H9 (cell line): Measurements from ENCODE around the gene FRAS1. TPM values are rescaled to one million over a fixed set of nuclear protein-coding genes. Genes with fewer than 3 reads are reported as not detected.

Source experiments
- DNase-seq: peaks from one replicate; pipeline ENCODE4 v3.0.0-alpha.2; 2017
- H2AFZ ChIP-seq: one replicate; pipeline ENCODE4 v1.6.1; 2013; ENCODE audit warnings: mild to moderate bottlenecking, low read length, control low read depth, moderate library complexity
- H2AK5ac ChIP-seq: 2 replicates; pipeline ENCODE4 v1.6.1; 2013; ENCODE audit warnings: low read length, control low read depth, mixed read lengths; ENCODE audit not compliant: insufficient read length
- H2BK120ac ChIP-seq: one replicate; pipeline ENCODE4 v1.6.1; 2013; ENCODE audit warnings: low read depth, mild to moderate bottlenecking, low read length, control low read depth, inconsistent platforms; ENCODE audit not compliant: poor library complexity, severe bottlenecking
- H2BK12ac ChIP-seq: 2 replicates; pipeline ENCODE4 v1.6.1; 2013; ENCODE audit warnings: low read length, control low read depth, mixed read lengths, low read depth; ENCODE audit not compliant: insufficient read length
- H2BK15ac ChIP-seq: 2 replicates; pipeline ENCODE4 v1.6.1; 2013; ENCODE audit warnings: low read depth, low read length, control low read depth
- H2BK20ac ChIP-seq: one replicate; pipeline ENCODE4 v1.6.1; 2013; ENCODE audit warnings: low read depth, mild to moderate bottlenecking, low read length, control low read depth, inconsistent platforms; ENCODE audit not compliant: poor library complexity, severe bottlenecking
- H2BK5ac ChIP-seq: 2 replicates; pipeline ENCODE4 v1.6.1; 2013; ENCODE audit warnings: low read length, control low read depth, mixed read lengths; ENCODE audit not compliant: insufficient read length
- H3K14ac ChIP-seq: 2 replicates; pipeline ENCODE4 v1.6.1; 2013; ENCODE audit warnings: low read length, control low read depth; ENCODE audit not compliant: insufficient read depth
- H3K18ac ChIP-seq: 2 replicates; pipeline ENCODE4 v1.6.1; 2013; ENCODE audit warnings: low read depth, mild to moderate bottlenecking, mixed read lengths, low read length, control low read depth; ENCODE audit not compliant: insufficient read length
- H3K23ac ChIP-seq: 2 replicates; pipeline ENCODE4 v1.6.1; 2013; ENCODE audit warnings: low read length, control low read depth, mixed read lengths, low read depth; ENCODE audit not compliant: insufficient read length
- H3K23me2 ChIP-seq: 2 replicates; pipeline ENCODE4 v1.6.1; 2013; ENCODE audit warnings: low read depth, mild to moderate bottlenecking, mixed read lengths, low read length, control low read depth; ENCODE audit not compliant: insufficient read length, poor library complexity, severe bottlenecking
- H3K27ac ChIP-seq: 2 replicates; pipeline ENCODE4 v1.5.1; 2013; ENCODE audit warnings: low read length, control low read depth, mixed read lengths, low read depth; ENCODE audit not compliant: insufficient read length
- H3K27me3 ChIP-seq: 2 replicates; pipeline ENCODE4 v1.6.1; 2013; ENCODE audit warnings: low read length, control low read depth, inconsistent platforms; ENCODE audit not compliant: insufficient read depth
- H3K4ac ChIP-seq: 2 replicates; pipeline ENCODE4 v1.6.1; 2013; ENCODE audit warnings: low read depth, mild to moderate bottlenecking, control low read depth, inconsistent platforms, low read length, moderate library complexity
- H3K4me1 ChIP-seq: 2 replicates; pipeline ENCODE4 v1.6.1; 2013; ENCODE audit warnings: low read length, control low read depth, inconsistent platforms; ENCODE audit not compliant: insufficient read depth
- H3K4me2 ChIP-seq: 2 replicates; pipeline ENCODE4 v1.6.1; 2013; ENCODE audit warnings: low read length, control low read depth, mixed read lengths; ENCODE audit not compliant: insufficient read length, insufficient read depth
- H3K56ac ChIP-seq: 2 replicates; pipeline ENCODE4 v1.6.1; 2013; ENCODE audit warnings: low read depth, mild to moderate bottlenecking, mixed read lengths, low read length, control low read depth; ENCODE audit not compliant: insufficient read length
- H3K79me1 ChIP-seq: 2 replicates; pipeline ENCODE4 v1.6.1; 2013; ENCODE audit warnings: low read depth, mild to moderate bottlenecking, moderate library complexity, low read length, control low read depth, inconsistent platforms; ENCODE audit not compliant: insufficient read depth, poor library complexity, severe bottlenecking
- H3K79me2 ChIP-seq: 2 replicates; pipeline ENCODE4 v1.6.1; 2013; ENCODE audit warnings: low read length, control low read depth, inconsistent platforms; ENCODE audit not compliant: insufficient read depth
- H3K9ac ChIP-seq: 2 replicates; pipeline ENCODE4 v1.6.1; 2013; ENCODE audit warnings: low read length, control low read depth, mixed read lengths; ENCODE audit not compliant: insufficient read length; ENCODE audit errors: extremely low read depth
- H3K9me3 ChIP-seq: one replicate; pipeline ENCODE4 v1.6.1; 2013; ENCODE audit warnings: low read depth, low read length, inconsistent platforms; ENCODE audit not compliant: control insufficient read depth
- H3T11ph ChIP-seq: one replicate; pipeline ENCODE4 v1.6.1; 2013; ENCODE audit warnings: mild to moderate bottlenecking, low read length, control low read depth, inconsistent platforms
- H4K20me1 ChIP-seq: one replicate; pipeline ENCODE4 v1.6.1; 2013; ENCODE audit not compliant: control insufficient read depth, insufficient read length, insufficient read depth
- H4K5ac ChIP-seq: 2 replicates; pipeline ENCODE4 v1.6.1; 2013; ENCODE audit warnings: low read depth, mild to moderate bottlenecking, mixed read lengths, low read length, control low read depth; ENCODE audit not compliant: insufficient read length
- H4K8ac ChIP-seq: replicated peaks from 2 replicates; pipeline ENCODE4 v1.6.1; 2013; ENCODE audit warnings: low read length, control low read depth, mixed read lengths, low read depth; ENCODE audit not compliant: insufficient read length
- H4K91ac ChIP-seq: 2 replicates; pipeline ENCODE4 v1.6.1; 2013; ENCODE audit warnings: low read depth, mild to moderate bottlenecking, moderate library complexity, mixed read lengths, low read length, control low read depth; ENCODE audit not compliant: insufficient read length
- H3K27ac Mint-ChIP-seq, 3 experiments: 2 replicates in 2 of 3; 3 replicates in 1 of 3; pipeline ENCODE4 v1.8.0; 2020 to 2021; ENCODE audit warnings: mixed read lengths in 3 of 3, mild to moderate bottlenecking in 1 of 3, moderate library complexity in 1 of 3
- H3K27me3 Mint-ChIP-seq: 2 replicates; pipeline ENCODE4 v1.8.0; 2021; ENCODE audit warnings: low read depth, mild to moderate bottlenecking, moderate library complexity, mixed read lengths
- H3K36me3 Mint-ChIP-seq, 3 experiments: 2 replicates in 2 of 3; 3 replicates in 1 of 3; pipeline ENCODE4 v1.8.0; 2020 to 2021; ENCODE audit warnings: low read depth in 3 of 3, mixed read lengths in 3 of 3; ENCODE audit not compliant: insufficient read depth in 1 of 3
- H3K4me1 Mint-ChIP-seq, 2 experiments: 2 replicates each; pipeline ENCODE4 v1.8.0; 2020; ENCODE audit warnings: mixed read lengths in 2 of 2
- H3K4me3 Mint-ChIP-seq, 2 experiments: 2 replicates in 1 of 2; 3 replicates in 1 of 2; pipeline ENCODE4 v1.8.0; 2020 to 2021; ENCODE audit warnings: mild to moderate bottlenecking in 2 of 2, mixed read lengths in 2 of 2, moderate library complexity in 1 of 2
- H3K9me3 Mint-ChIP-seq, 2 experiments: 2 replicates in 1 of 2; 3 replicates in 1 of 2; pipeline ENCODE4 v1.8.0; 2020; ENCODE audit warnings: mild to moderate bottlenecking in 2 of 2, mixed read lengths in 2 of 2, moderate library complexity in 1 of 2
- CTCF ChIP-seq: fragments of 200-600 bp; sonication (generic); conservative IDR thresholded peaks from 3 replicates; pipeline ENCODE4 v1.8.0; 2021; ENCODE audit warnings: antibody characterized with exemption, mild to moderate bottlenecking
- WGBS: extraction: QIAGEN DNeasy Blood & Tissue Kit; methylation state at CpG from one replicate; pipeline ENCODE4 v1.1.7; 2013; ENCODE audit warnings: missing lambda C conversion rate, low lambda C conversion rate, mixed read lengths; ENCODE audit not compliant: insufficient read length; ENCODE audit errors: extremely low coverage; 5-methylcytosine and 5-hydroxymethylcytosine counted together
- total RNA-seq: library from RNA; stranded (reverse); gene quantifications from 2 replicates; pipeline ENCODE4 v1.2.1, GENCODE V29; 2021

The FRAS1 gene
- total RNA-seq, 1 experiment from 2014 or later: 58.5 TPM

- no peak overlapping the region for H3K23ac ChIP-seq
- Mint-ChIP-seq H3K4me1 (peaks cover 3 to 4% of the 10 kb centered on the region in 2 experiments), H3K27ac (no peak overlapping the region), H3K4me3 (no peak overlapping the region), H3K9me3 (peaks cover 0 to 2% of the 10 kb centered on the region in 2 experiments; a peak in 1 of 5 replicates), H3K36me3 (peaks cover 0 to 8% (median 0%) of the 10 kb centered on the region in 3 experiments; a peak in 2 of 7 replicates), H3K27me3 (no peaks in the 10 kb centered on the region)
- TF ChIP-seq CTCF: no peak
- H4K5ac ChIP-seq: no peak overlapping the region
- no peaks in the 10 kb centered on the region for H3K79me2 ChIP-seq
- H3K14ac ChIP-seq: no peak overlapping the region
- no peaks in the 10 kb centered on the region for H4K20me1 ChIP-seq
- no peak overlapping the region for H2BK12ac ChIP-seq
- H2BK15ac ChIP-seq: no peak overlapping the region
- WGBS: no CpG with 5 or more reads among the region's 4 CpGs
- no peak overlapping the region for H3K56ac ChIP-seq
- H3K9me3 ChIP-seq: no peaks in the 10 kb centered on the region
- no peak overlapping the region for H2AFZ ChIP-seq
- H3K27me3 ChIP-seq: no peaks in the 10 kb centered on the region
- H3K18ac ChIP-seq: no peak overlapping the region
- H3K23me2 ChIP-seq: no peaks in the 10 kb centered on the region
- H3K4me1 ChIP-seq: no peaks in the 10 kb centered on the region
- no peak overlapping the region for H2BK20ac ChIP-seq
- no peak overlapping the region for H2BK120ac ChIP-seq
- H3T11ph ChIP-seq: no peak overlapping the region
- H3K9ac ChIP-seq: no peak overlapping the region
- no peak overlapping the region for H3K27ac ChIP-seq
- H3K79me1 ChIP-seq: no peaks in the 10 kb centered on the region
- no peak overlapping the region for H3K4ac ChIP-seq
- H4K91ac ChIP-seq: no peak overlapping the region
- no peak overlapping the region for H4K8ac ChIP-seq
- DNase-seq: no peak
- H2BK5ac ChIP-seq: no peak overlapping the region
- no peak overlapping the region for H2AK5ac ChIP-seq
- no peak overlapping the region for H3K4me2 ChIP-seq
Measured at GRCh38 chr4:78588894-78589545, 531.9 kb downstream of the FRAS1 start.
